Upper lobe of right lung (tissue), 1 donor: ENCODE results near the gene PSEN2. TPM values are rescaled to one million over a fixed set of nuclear protein-coding genes. Genes with fewer than 3 reads are reported as not detected.

ENCODE experiments used
- ATAC-seq: fragments of 200-7000 bp; cut with Tn5 transposase; one replicate; pipeline ENCODE4 v1.9.1; 2020; ENCODE audit warnings: mild to moderate bottlenecking, moderate library complexity
- DNase-seq: peaks from one replicate; pipeline ENCODE4 v3.0.0-alpha.2; 2020
- H3K27ac ChIP-seq: fragments of 200-600 bp; one replicate; pipeline ENCODE4 v1.8.0; 2022
- H3K27me3 ChIP-seq: fragments of 200-600 bp; one replicate; pipeline ENCODE4 v1.8.0; 2022; ENCODE audit warnings: mild to moderate bottlenecking
- H3K36me3 ChIP-seq: fragments of 200-600 bp; one replicate; pipeline ENCODE4 v1.8.0; 2022
- H3K4me1 ChIP-seq: fragments of 200-600 bp; one replicate; pipeline ENCODE4 v1.8.0; 2022
- H3K4me3 ChIP-seq: fragments of 200-600 bp; one replicate; pipeline ENCODE4 v1.8.0; 2022; ENCODE audit warnings: mild to moderate bottlenecking
- H3K9me3 ChIP-seq: fragments of 200-600 bp; one replicate; pipeline ENCODE4 v1.8.0; 2022
- CTCF ChIP-seq: fragments of 200-600 bp; IDR thresholded peaks from one replicate; pipeline ENCODE4 v1.8.0; 2022; ENCODE audit warnings: antibody characterized with exemption
- intact Hi-C: fragments of 100-400 bp; cut with DNase I; formaldehyde crosslinking; loops from one replicate; pipeline ENCODE4 v1.11.0; 2022
- total RNA-seq: library from RNA; stranded (reverse); fragmentation: NEBNext Ultra II Directional; extraction: Animal tissue kit (Norgen Biotek cat#: 25700); gene quantifications from one replicate; pipeline ENCODE4 v1.2.1, GENCODE V29; 2021
- donor health status: DM: no; HTN: yes; CAD: no; lungs with severe emphysema.

The PSEN2 gene
- total RNA-seq, 1 donor from 2014 or later, result 22.7 TPM

- Histone ChIP-seq H3K36me3 (peaks cover 56% of the 10 kb centered on the region), H3K4me1 (no peaks in the 10 kb centered on the region), H3K27me3 (no peaks in the 10 kb centered on the region), H3K27ac (no peak overlapping the region), H3K9me3 (no peaks in the 10 kb centered on the region), H3K4me3 (no peak overlapping the region)
- ATAC-seq (no peak), DNase-seq (no peak)
- intact Hi-C loops, result no loop called here
- TF ChIP-seq CTCF, result no peak
Observed at GRCh38 chr1:226889616-226890330, 19.4 kb downstream of the PSEN2 start.

- Histone ChIP-seq H3K27ac (no peak overlapping the region), H3K36me3 (peaks cover 60% of the 10 kb centered on the region), H3K9me3 (no peaks in the 10 kb centered on the region), H3K4me3 (no peak overlapping the region), H3K27me3 (no peaks in the 10 kb centered on the region), H3K4me1 (no peaks in the 10 kb centered on the region)
- DNase-seq (no peak), ATAC-seq (no peak)
- intact Hi-C loops, result no loop called here
- no peak for TF ChIP-seq CTCF
Observed at GRCh38 chr1:226890331-226891108, 20.1 kb downstream of the PSEN2 start.

- Histone ChIP-seq H3K27ac (no peak overlapping the region), H3K4me3 (no peak overlapping the region), H3K36me3 (peaks cover 59% of the 10 kb centered on the region), H3K4me1 (no peaks in the 10 kb centered on the region), H3K27me3 (no peaks in the 10 kb centered on the region), H3K9me3 (no peaks in the 10 kb centered on the region)
- intact Hi-C loops, result no loop called here
- no peak for TF ChIP-seq CTCF
- DNase-seq (no peak), ATAC-seq (no peak)
Observed at GRCh38 chr1:226891346-226891745, 20.9 kb downstream of the PSEN2 start.

GRCh38 chr1:226891846-226892523 is 21.6 kb downstream of the PSEN2 start:
- Histone ChIP-seq H3K36me3 (peaks cover 59% of the 10 kb centered on the region), H3K27ac (no peak overlapping the region), H3K9me3 (no peaks in the 10 kb centered on the region), H3K27me3 (no peaks in the 10 kb centered on the region), H3K4me3 (no peak overlapping the region), H3K4me1 (no peaks in the 10 kb centered on the region)
- no peak for TF ChIP-seq CTCF
- intact Hi-C loops, result no loop called here
- peak; percentile 51 for ATAC-seq
- DNase-seq, result no peak

GRCh38 chr1:226892524-226892875 is 22.1 kb downstream of the PSEN2 start:
- no peak overlapping the region for H3K4me3 ChIP-seq
- intact Hi-C loops, result no loop called here
- no peak overlapping the region for H3K27ac ChIP-seq
- no peak for ATAC-seq
- DNase-seq, result no peak
- H3K4me1 ChIP-seq, result no peaks in the 10 kb centered on the region
- no peaks in the 10 kb centered on the region for H3K27me3 ChIP-seq
- peaks cover 54% of the 10 kb centered on the region for H3K36me3 ChIP-seq
- no peak for TF ChIP-seq CTCF
- H3K9me3 ChIP-seq, result no peaks in the 10 kb centered on the region
